AG09319 (cell line): Measurements from ENCODE around the gene FRY.
"Not testable (repeated sequence)": the region's sequence is repeated elsewhere in the genome, so short reads cannot be mapped to it uniquely, and the experiment has no call there.

Experiments used
- DNase-seq: peaks from one replicate; pipeline ENCODE4 v3.0.0-alpha.2; 2010; ENCODE audit warnings: low read depth; ENCODE audit errors: extremely low read depth
- CTCF ChIP-seq: IDR thresholded peaks from 2 replicates; pipeline ENCODE4 v1.5.1; 2011; ENCODE audit warnings: low read depth, mild to moderate bottlenecking, inconsistent platforms, low read length, moderate library complexity

Gene FRY

GRCh38 chr13:31996601-31997000, 35.0 kb upstream of the FRY start:
- no peak for DNase-seq
- no peak for TF ChIP-seq CTCF

GRCh38 chr13:31997641-31998040, 33.9 kb upstream of the FRY start:
- TF ChIP-seq CTCF = no peak
- DNase-seq = no peak

- DNase-seq = no peak
- TF ChIP-seq CTCF = no peak
These were observed 33.4 kb upstream of the FRY start for GRCh38 chr13:31998131-31998530.

- not testable (repeated sequence) for DNase-seq
These were observed 30.8 kb upstream of the FRY start for GRCh38 chr13:32000754-32001153.

- DNase-seq = peak; percentile 14
- TF ChIP-seq CTCF = peak; percentile 47
These were observed 30.3 kb upstream of the FRY start for GRCh38 chr13:32001154-32001768.

GRCh38 chr13:32001769-32002168, 29.8 kb upstream of the FRY start:
- no peak for DNase-seq
- TF ChIP-seq CTCF = no peak

- TF ChIP-seq CTCF = no peak
- DNase-seq = no peak
These were observed 28.7 kb upstream of the FRY start for GRCh38 chr13:32002873-32003272.

GRCh38 chr13:32007494-32007893, 24.1 kb upstream of the FRY start:
- DNase-seq = no peak
- no peak for TF ChIP-seq CTCF
